Stimulated activated CD8-positive, alpha-beta memory T cell treated with anti-CD3 and anti-CD28 coated beads, Interleukin-7, amount 100 ng/mL, for 1 hour (primary cell): ENCODE data around the gene CDH10.

Experiments
- DNase-seq, 2 donors: peaks; one replicate each; pipeline ENCODE4 v3.0.0-alpha.2; 2020; ENCODE audit warnings: low read depth in 2 of 2

The CDH10 gene

DNA sequence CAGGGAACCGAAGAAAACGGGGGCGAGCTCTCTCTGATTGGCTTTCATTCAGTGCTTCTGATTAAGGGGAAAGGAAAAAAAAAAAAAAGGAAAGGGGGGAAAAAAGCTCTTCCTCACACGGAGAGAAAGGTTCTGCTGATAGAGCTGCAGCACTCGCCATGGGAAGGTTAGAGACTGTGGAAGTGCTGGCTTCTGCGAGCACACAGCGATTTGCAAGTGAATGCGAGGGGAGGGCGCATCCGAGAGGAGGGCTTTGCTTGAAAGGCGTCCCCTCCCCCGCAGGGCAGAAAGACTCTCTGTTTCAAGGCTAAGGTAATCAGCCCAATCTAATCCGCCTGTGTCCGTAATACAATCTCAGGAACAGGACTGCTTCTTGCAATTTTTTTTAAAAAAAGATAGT is at the start of gene CDH10:
CDH10 (minus strand) TSS at position 218 of the 400 bp plus-strand sequence. CDS start 51,488 bp downstream, outside the sequence.
- no peak for DNase-seq

DNA sequence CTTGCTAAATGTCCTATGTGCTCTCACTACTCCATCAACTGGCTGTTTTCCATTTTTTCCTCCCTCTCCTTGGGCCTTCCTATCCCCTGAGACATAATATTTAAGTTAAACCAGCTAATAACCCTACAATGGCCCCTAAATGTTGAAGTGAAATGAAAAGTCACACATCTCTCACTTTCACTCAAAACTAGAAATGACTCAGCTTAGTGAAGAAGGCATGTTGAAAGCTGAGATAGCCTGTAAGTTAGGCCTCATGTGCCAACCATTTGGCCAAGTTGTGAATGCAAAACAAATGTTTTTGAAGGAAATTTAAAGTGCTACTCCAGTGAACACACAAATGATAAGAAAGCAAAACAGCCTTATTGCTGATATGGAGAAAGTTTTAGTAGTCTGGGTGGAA is 48.8 kb upstream of the CDH10 start:
- DNase-seq: no peak

DNA sequence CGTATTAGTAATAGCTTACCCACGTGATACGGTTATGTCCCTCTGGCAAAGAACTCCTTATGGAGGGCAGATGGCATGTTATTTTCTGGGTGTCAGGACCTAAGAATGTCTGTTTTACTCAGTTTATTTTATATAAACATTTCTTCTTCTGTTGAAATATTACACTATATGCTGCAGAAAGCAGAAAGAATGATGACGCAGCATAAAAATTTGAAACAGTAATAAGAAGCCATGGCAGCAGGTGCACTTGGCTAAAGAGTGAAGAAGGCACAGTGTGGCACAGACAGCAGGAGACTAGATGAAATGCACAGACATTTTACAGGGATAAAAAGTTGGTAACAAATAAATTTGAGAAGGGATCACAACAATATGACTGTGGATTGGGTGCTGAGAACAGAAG is 46.3 kb upstream of the CDH10 start:
- no peak for DNase-seq

DNA sequence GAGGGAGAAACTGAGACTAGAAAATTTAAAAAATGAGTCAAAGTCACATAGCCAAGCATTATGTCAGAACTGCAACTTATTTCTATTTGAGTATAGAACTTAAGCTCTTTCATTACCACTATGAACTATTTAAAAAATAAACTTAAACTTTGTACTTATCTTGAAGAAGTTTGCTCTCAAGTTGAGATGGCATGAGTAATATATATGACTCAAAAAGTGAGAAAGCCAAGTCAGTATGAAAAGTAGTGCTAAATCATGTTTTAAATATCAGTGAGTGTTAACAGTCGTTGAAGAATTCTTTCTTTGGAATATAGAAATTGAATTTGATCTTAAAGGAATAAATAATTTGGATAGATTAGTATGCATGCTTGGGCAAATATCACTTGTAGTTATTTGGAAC is 36.3 kb upstream of the CDH10 start:
- no peak for DNase-seq

DNA sequence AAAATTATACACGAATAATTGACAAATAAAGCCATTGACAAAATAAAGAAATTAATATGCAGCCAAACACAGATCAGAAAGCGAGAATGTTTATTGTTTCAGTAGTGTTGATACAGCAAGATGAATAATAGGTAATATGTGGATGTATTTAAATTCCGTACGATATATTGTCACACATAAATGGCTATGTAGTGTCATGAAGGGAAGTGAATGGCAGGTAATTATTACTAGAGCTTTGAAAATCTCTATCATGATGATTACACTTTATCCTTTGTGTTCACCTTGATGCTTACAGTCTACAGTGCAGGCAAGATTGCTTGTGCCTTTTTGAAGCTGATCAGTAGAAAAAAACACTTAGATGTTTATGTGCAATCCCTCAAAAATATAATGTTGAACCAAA is 23.3 kb upstream of the CDH10 start:
- no peak for DNase-seq

DNA sequence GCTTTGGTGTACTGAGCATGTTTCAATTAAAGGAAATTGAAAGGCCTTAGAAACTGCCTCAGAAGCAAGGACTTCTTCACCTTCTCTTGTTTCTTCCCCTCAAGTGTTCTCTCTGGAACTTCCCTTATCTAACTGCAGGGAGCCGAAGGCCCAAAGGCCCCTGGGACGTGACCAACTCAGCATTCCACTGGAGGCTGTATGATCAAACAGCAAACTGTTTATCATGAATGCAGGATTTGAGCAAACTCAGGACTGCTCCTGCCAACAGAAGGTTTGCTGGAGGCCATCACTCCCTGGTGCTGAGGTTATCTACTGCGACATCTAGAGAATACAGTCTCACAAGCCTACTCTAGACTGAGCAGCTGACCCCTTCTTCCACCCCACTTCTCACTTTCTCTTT is 4.8 kb upstream of the CDH10 start:
- no peak for DNase-seq

DNA sequence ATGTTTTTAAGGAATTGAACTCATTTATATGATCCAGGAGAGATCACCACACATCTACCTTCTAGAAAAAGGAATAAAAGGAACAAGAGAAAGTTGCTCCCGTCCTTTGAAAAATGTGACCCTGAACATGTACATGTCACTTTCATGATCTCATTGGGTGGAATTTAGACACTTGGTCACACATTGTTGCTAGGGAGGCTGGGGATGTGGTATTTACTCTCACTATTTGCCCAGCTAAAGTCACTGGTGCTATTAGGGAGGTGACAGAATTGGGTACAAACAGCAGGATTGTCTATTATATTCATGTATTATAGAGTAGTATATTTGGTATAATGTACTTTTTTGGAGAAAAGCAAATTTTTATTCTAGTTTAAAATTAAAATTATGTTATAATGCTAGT is 2.1 kb upstream of the CDH10 start:
- DNase-seq: no peak

DNA sequence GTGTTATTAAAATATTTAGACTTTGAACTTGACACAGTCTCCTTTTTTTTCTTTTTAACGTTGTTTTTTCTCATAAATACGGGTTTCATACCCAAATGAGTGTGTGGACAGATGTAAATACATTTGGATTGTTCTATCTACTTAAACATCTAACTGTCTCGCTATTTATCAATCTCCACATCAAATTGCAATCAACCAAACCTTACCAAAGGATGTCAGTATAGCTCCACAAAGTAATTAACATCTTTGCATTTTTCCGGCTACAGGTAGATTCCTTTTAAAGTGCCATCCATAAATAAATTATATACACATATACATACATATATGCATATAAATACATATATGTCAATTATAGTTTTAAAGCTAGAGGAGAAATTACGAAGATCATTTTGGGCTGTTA is 705 bp upstream of the CDH10 start:
- DNase-seq: no peak

DNA sequence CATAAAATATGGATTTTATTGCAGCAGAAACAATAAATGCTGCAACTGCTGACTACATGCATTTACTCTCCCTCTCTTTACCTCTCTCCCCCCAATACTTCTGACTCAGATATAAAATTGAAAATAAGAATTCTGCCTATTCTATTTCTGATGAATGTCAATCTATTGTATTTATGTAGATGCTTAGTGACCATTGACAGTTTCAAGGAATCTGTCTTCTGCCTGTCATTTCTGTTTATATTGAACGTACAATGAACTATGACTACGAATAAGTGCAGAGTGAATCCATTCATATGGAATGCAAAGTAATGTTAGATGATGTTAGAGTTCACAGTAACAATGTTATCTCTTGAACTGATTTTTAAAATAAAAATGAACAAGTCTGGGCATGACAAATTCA is 898 bp downstream of the CDH10 start:
- DNase-seq: no peak

DNA sequence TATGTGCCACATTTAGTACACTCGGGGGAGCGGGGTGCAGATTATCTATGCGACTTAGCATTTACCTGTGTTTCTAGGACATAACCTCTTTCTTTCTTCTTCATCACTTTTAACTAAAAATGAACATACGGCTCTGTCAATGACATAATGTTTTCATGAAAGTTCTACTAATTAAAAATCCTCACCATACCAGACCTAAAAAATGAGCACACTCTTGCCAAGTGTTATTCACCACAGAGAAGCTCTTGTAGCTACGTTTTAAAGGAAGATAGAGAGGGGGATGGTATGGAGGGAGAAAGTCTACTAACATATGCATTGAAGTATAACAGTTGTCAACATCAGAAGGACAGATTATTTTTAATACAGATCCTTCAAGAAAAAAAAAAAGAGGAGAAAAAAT is 1.6 kb downstream of the CDH10 start:
- no peak for DNase-seq

DNA sequence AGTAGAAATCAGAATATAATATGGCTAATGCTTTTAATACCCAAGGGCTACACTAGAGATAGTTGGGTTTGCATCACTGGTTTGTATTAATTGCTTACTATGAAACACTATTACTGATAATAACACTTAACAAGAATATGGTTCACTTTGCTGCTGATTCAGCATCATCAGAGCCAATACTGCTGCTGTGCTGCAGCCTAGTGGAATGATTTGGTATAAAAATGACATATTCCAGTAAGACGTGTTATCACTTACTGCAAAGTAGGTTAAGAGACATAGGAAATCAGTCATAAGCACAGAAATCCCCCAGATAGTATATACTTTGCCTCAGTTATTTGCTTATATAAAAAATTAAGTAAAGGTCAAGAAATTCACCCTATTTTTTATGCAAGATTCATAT is 2.8 kb downstream of the CDH10 start:
- DNase-seq: no peak

DNA sequence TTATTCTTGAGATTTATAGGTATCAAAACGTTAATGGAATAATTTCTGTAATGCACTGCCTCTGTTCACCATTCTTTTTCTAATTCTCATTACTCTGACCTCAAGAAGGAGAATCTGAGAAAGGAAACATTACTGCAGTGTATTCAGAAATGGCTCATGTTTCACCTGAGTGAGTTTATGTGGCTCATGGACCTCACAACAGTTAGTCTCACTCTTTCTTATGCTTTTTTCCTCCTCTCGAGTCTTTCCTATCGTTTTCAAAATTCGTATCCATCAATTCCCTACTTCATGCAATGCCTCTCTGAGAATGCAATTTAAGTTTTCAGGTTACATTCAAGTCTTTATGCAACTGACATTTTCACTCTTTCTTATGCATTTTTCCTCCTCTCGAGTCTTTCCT is 9.6 kb downstream of the CDH10 start:
- no peak for DNase-seq

DNA sequence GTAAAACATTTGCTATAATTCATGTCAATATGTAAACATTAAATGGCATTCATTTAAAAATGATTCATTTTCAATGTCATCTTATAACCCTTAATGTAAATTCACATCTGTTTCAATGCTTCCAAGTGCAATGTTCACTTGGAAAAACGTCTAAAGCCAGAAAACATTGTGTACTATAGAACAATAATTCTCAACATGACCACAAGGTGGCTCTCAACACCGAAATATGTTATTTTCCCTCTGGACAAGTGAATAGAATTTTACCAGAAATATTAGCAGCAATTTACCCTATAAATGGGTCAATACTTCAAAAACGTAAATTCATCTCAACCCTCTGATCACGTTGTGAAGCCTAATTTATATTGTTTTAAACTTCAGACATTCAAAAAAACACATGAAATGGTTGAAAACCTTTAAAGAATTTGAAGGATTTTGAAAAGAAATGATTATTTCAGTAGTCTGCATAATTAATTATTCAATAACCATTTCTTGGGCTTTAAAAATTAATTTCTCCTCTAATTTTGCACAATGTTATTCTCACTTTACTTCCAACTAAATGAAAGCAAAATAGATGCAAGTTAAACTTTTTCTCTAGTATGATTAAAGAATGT is 11.0 kb downstream of the CDH10 start:
- DNase-seq: no peak

DNA sequence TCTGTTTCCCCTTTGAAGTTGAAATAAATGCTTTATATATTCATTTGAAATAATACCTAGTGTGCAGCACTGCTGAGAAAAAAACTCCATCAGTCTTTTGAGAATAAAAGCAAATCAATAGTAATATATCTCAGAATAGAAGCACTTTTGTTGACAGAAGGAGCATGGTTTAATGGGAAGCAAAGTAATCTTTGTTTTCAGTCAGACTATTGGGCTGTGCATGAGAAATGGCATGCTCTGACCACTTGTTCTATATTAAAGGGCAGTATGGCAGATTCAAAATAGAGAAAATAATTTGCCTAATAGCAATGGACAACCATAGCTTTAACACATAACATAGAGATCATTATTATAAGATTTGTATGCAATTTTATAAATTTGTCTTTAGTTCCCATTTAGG is 12.4 kb downstream of the CDH10 start:
- DNase-seq: no peak

DNA sequence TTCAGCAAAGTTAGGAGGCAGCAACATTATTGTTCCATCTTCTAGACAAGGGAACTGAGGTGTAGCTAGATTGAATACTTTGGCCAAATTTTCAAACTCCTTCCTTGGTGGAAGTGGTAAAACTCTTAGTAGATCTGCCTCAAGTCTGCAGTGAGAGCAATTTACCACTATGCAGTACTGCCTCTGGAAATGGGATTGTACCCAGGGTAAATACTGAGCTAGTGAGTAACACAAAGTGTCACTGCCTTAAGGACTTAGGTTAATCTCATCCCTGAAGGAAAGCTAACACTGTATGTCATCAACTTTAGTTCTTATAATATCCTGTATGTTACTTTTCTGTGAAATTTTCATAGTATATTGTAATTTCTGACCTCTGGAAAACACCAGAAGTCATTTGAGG is 13.9 kb downstream of the CDH10 start:
- DNase-seq: no peak

DNA sequence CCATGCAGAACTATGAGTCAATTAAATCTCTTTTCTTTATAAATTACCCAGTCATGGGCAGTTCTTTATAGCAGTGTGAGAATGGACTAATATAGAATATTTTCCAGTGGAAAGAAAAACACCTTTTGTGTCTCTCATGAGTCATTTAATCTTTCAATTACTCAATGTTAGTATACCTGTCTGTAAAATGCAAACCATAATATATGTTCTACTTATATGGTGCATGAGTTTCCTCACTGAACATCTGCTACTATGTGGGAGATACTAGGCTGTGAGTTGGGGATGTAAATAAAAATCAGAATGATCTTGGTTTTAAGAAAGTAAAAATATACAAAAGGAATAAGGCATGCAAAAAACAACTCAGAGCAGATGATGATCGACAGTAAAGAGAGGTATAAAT is 15.0 kb downstream of the CDH10 start:
- no peak for DNase-seq

DNA sequence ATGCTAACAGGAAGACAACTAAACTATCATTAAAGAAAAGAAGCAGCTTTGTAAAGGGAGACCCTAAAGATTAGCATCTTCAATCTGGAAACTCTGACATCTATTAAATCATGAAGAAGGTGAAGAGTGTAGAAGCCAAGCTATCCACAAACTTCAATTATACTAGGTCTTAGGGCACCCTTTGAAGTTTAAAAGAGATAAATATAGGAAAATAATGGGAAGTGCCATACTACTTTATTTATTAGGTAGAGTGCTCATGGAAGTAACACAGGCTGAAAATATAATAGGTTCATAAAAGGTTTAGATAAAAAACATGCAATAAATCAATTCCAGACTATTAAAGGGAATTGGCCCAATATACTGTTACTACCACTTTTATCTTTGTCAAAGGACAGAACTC is 19.9 kb downstream of the CDH10 start:
- no peak for DNase-seq

DNA sequence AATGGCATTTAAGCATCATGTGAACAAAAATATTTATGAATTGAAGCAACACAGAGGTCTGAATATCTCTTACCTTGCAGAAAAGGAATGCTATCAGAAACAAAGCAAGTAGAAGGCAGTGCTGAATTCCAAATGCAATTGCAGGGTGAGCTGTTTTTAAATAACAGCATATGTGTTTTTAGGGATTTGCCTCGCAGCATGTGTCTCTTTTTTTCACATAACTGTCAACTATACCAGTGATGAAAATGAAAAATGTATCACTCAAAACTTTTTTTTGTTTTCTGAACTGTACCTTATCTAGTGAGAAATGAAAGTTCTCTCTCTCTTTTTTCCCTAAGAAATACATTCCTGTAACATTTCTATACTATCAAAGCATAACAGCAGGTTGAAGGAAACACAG is 21.2 kb downstream of the CDH10 start:
- no peak for DNase-seq

DNA sequence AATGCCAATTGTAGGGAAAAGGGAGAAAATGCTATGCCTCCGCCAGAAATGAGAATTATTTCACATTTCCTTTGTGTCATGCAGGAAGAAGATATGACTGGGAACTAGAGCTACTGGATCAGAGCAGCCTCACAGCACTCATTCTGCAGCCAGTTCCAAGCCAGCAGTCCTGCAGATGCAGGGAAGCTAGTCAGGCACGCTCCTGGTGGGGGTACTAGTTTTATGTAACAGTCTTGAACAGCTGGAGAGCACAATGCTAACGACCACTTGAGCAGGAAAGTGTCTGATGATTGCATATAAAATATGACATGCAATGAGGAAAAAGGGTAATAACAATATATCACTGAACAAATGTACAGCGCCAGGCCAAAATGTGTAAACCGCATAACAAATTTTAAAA is 21.7 kb downstream of the CDH10 start:
- no peak for DNase-seq

DNA sequence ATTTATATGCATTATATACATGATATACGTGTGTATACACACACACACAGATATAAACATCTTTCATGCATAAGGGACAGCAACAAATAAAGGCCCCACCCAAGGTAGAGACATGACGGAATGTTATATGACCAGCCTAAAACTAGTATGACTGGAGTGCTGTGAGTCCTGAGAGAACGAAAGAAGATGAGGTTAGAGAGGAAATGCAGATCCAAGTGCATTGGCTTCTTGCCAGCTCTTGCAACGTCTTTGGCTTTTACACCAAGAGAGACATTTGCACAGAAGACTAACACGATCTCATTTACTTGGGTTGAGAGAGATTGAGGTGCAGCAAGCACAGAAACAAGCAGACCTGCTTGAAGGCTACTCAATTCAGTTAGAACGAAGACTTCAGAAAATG is 23.0 kb downstream of the CDH10 start:
- no peak for DNase-seq

DNA sequence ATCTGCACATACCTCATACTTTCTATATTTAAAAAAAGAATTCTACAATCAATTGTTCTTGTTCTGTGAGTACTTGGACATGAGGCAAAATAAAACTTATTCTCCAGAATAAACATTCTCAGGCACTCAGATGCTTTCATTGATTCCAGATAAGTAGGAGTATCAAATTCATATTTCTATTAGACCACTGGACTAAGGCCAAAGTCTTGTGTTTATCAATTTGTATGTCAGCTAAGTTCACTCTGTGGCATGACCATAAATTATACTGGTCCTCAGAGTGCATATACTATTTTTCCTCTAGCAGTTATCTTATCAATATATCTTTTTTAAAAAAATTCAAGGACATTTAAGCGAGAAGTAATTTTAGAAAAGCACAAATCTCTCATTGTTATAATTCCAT is 28.2 kb downstream of the CDH10 start:
- no peak for DNase-seq

DNA sequence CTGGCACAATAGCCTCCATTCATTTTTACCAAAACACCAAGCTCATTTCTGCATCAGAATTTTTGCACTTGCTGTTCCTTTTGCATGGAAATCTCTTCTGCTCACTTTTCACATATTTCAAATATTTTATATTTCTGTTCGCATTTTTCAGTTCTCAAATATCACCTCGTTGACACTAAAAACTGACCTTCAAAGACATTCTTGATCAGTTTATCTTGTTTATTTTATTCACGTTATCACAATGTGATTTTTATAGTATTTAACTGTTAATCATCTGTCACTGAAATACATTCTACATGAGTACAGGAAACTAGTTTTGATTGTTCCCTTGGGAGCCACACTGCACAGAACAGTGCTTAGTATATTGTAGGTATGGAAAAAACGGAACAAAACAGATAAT is 29.6 kb downstream of the CDH10 start:
- DNase-seq: no peak

DNA sequence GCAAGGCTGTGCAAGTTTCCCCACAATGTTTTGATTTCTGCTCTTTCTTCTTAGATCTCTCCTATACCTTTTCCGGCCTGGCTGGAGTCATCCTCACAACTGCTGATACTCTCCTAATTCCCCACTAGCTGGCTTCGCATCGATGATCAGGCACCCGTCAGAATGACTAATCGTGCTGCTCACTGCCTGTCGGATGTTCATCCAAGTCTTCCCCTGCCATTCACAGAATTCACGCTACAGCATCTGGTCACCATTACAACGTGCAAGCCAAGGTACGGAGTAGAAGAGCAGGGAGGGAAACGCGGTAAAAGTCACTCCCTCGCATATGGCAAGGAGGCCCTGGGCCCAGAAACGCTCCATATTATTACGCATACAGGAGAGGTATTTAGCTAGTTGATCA is 35.1 kb downstream of the CDH10 start:
- no peak for DNase-seq

DNA sequence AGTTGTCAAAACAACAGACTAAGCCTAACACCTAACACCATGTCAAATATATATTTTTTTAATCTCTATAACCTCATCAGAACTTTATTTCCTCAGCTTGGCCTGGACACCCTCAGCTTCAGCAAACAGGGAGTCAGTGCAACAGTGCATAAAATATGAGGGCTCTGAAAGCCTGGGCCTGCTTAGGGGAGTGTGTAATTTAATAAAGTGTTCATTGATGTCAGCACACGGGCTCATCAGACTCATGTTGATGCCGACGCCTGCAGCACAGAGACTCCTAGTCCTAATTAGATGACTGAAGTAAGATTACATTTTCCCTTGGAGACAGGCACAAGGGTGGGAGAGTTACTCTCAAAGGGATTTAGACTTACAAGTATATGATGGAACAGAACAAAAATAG is 37.8 kb downstream of the CDH10 start:
- DNase-seq: no peak

DNA sequence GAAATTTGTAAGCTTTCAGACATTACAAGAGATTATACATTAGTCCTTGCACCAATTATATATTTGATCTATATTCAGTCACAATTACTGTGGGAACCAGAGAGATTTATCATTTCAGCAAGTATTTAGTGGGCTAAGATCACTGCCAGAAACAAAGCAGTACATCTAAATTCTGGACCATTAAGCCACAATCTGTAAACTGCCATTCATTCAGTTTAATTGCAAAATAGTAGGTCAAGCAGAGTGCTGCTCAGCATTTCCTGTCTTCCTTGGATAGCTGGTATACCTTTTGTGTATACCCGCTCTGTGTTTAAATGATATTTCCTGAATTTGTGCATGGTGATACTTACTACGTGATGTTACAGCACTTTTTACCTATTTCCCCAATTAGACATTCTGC is 42.6 kb downstream of the CDH10 start:
- DNase-seq: no peak
